ENCODE data around the gene ZNF785. TPM values are rescaled to one million over a fixed set of nuclear protein-coding genes. Genes with fewer than 3 reads are reported as not detected.
A peak's percentile ranks its signal among the peaks of the same experiment; 100 is the strongest.

ZNF785 gene
- total and polyA plus RNA-seq, 2 of the 13 experiments (the other 11 are each of a cell fraction or from before 2014, with no cell fraction given), result 0.01 TPM; not detected in 1

DNA sequence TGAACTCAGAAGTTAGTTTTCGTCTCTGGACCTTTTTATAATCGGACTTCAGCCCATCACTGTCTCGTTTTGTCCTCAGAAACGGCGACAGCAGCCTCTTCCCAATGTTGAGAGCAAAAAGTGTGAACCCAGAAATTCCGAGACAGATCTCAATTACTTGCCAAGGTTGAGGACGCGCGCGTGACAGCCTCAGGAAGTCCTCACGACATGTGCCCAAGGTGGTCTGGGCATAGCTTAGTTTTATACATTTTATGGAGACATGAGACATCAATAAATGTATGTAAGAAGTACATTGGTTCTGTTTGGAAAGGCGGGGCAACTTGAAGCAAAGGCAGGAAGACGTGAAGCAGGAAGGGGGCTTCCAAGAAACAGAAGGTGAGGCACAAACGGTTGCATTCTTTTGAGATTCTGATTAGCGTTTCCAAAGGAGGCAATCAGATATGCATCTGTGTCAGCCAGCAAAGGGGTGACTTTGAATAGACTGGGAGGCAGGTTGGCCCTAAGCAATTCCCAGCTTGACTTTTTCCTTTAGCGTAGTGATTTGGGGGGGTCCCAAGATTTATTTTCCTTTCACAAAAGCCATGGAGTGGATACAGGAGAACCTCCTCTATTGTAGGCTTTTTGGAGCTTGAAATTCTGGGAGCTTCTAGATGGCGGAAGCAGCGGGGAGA lies 50.3 kb downstream of the ZNF785 start (continued):
- TF ChIP-seq, protein P1, sequence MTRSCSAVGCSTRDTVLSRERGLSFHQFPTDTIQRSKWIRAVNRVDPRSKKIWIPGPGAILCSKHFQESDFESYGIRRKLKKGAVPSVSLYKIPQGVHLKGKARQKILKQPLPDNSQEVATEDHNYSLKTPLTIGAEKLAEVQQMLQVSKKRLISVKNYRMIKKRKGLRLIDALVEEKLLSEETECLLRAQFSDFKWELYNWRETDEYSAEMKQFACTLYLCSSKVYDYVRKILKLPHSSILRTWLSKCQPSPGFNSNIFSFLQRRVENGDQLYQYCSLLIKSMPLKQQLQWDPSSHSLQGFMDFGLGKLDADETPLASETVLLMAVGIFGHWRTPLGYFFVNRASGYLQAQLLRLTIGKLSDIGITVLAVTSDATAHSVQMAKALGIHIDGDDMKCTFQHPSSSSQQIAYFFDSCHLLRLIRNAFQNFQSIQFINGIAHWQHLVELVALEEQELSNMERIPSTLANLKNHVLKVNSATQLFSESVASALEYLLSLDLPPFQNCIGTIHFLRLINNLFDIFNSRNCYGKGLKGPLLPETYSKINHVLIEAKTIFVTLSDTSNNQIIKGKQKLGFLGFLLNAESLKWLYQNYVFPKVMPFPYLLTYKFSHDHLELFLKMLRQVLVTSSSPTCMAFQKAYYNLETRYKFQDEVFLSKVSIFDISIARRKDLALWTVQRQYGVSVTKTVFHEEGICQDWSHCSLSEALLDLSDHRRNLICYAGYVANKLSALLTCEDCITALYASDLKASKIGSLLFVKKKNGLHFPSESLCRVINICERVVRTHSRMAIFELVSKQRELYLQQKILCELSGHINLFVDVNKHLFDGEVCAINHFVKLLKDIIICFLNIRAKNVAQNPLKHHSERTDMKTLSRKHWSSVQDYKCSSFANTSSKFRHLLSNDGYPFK (CRISPR knock-in tag; IDR thresholded peaks at IDR 0.05; ENCODE audit: borderline replicate concordance), result no peak; the same call in 1 of the 2 replicates
- TF ChIP-seq TBL1XR1 (IDR thresholded peaks at IDR 0.05; ENCODE audit: borderline replicate concordance, low read length, partially characterized antibody) (no peak), ISL2 (CRISPR knock-in tag; IDR thresholded peaks at IDR 0.05) (no peak), CHCHD3 (CRISPR knock-in tag; IDR thresholded peaks at IDR 0.05) (0 out of 2 replicates have a peak, but pooled peaks have one; percentile 63), HDAC2 (CRISPR knock-in tag; IDR thresholded peaks at IDR 0.05) (no peak; the same call in 1 of the 2 replicates), KDM6A (CRISPR knock-in tag; IDR thresholded peaks at IDR 0.05; ENCODE audit: low read depth) (no peak)

DNA sequence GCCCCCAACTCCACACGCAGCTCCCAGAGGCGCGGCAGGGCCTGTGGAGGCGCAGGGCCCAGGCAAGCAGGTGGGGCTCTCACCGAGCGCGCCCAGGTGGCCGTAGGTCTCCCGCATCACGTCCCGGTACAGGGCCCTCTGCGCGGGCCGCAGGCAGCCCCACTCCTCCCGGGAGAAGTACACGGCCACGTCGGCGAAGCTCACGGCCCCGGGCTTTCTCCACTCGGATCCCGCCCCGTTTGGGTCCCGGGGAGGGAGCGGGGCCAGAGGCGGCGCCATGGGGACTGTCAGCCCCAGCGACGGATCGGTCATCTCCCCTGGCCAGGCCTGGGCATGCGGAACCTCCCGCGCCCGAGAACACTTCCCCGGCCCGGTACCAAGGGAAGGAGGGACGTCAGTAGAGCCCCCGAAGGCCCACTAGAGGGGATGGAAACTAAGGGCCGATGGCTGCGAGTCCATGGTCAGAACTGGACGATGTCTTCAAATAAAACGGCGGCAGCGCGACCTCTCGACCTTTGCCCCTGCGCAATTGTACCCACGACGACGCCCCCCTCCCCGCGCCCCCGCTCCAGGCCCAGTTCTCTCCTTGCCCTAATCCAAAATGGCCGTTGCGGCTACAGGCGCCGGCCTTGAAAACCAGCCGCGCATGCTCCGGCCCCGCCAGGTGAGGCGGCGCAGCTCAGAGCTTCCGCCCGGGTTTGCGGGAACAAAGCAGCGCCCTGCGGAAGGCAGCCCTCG lies 51.0 kb downstream of the ZNF785 start, which contains the start of gene ZNF747:
Gene ZNF747, minus strand, starts transcription at position 491 of the 738 bp plus-strand sequence. Its CDS starts 179 bp downstream, at position 312.
- Histone ChIP-seq H3K27me3 (ENCODE audit: control insufficient read depth in 1 of 2, insufficient read depth in 2 of 2, low read length in 2 of 2) (no peaks in the 10 kb centered on the region; a peak in 1 of 5 replicates), H2AFZ (ENCODE audit: low read length) (peak within 1 kb of the TSS; percentile 69)
- peak; percentile 49 for FAIRE-seq
- TF ChIP-seq HDAC2 (CRISPR knock-in tag; IDR thresholded peaks at IDR 0.05), result peak; percentile 45; the same call in 1 of the 2 replicates
- TF ChIP-seq, protein P2, sequence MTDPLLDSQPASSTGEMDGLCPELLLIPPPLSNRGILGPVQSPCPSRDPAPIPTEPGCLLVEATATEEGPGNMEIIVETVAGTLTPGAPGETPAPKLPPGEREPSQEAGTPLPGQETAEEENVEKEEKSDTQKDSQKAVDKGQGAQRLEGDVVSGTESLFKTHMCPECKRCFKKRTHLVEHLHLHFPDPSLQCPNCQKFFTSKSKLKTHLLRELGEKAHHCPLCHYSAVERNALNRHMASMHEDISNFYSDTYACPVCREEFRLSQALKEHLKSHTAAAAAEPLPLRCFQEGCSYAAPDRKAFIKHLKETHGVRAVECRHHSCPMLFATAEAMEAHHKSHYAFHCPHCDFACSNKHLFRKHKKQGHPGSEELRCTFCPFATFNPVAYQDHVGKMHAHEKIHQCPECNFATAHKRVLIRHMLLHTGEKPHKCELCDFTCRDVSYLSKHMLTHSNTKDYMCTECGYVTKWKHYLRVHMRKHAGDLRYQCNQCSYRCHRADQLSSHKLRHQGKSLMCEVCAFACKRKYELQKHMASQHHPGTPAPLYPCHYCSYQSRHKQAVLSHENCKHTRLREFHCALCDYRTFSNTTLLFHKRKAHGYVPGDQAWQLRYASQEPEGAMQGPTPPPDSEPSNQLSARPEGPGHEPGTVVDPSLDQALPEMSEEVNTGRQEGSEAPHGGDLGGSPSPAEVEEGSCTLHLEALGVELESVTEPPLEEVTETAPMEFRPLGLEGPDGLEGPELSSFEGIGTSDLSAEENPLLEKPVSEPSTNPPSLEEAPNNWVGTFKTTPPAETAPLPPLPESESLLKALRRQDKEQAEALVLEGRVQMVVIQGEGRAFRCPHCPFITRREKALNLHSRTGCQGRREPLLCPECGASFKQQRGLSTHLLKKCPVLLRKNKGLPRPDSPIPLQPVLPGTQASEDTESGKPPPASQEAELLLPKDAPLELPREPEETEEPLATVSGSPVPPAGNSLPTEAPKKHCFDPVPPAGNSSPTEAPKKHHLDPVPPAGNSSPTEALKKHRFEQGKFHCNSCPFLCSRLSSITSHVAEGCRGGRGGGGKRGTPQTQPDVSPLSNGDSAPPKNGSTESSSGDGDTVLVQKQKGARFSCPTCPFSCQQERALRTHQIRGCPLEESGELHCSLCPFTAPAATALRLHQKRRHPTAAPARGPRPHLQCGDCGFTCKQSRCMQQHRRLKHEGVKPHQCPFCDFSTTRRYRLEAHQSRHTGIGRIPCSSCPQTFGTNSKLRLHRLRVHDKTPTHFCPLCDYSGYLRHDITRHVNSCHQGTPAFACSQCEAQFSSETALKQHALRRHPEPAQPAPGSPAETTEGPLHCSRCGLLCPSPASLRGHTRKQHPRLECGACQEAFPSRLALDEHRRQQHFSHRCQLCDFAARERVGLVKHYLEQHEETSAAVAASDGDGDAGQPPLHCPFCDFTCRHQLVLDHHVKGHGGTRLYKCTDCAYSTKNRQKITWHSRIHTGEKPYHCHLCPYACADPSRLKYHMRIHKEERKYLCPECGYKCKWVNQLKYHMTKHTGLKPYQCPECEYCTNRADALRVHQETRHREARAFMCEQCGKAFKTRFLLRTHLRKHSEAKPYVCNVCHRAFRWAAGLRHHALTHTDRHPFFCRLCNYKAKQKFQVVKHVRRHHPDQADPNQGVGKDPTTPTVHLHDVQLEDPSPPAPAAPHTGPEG (CRISPR knock-in tag; IDR thresholded peaks at IDR 0.05), result no peak
- TF ChIP-seq ZNF468 (CRISPR knock-in tag; IDR thresholded peaks at IDR 0.05), result no peak
- TF ChIP-seq ZNF207 (IDR thresholded peaks at IDR 0.05; ENCODE audit: borderline replicate concordance), result no peak
- TF ChIP-seq ASH2L (IDR thresholded peaks at IDR 0.05; ENCODE audit: insufficient read length, low read depth, low read length), result peak; percentile 89

More for the DNA sequence above, 51.0 kb downstream of the ZNF785 start, which contains the start of gene ZNF747:
- WGBS (ENCODE audit: low lambda C conversion rate), result under 1% methylated on average over 22 of the region's 70 CpGs
- CTCF ChIA-PET (ENCODE audit: low intra/inter-chr PET ratio, low total read pairs), result interaction anchor here (0.9 to 1.1 kb wide), 3 partner anchors 24 to 104 kb away, joined by 3 to 5 read pairs (median 3); partner anchors contain the start of gene ZNF764
- Histone ChIP-seq H3K36me3 (replicated peaks in 1 of 2; ENCODE audit: control insufficient read depth in 1 of 2, insufficient read depth in 2 of 2, low read length in 2 of 2) (peaks cover 0 to 1% of the 10 kb centered on the region in 2 experiments; a peak in 1 of 5 replicates), H3K79me2 (ENCODE audit: insufficient read depth, low read length) (peaks cover 31% of the 10 kb centered on the region), H3K9ac (ENCODE audit: insufficient read depth, low read depth, low read length) (peak within 1 kb of the TSS; percentile 89), H3K4me1 (ENCODE audit: insufficient read depth, low read length) (peaks cover 68% of the 10 kb centered on the region), H3K4me3 (replicated peaks in 1 of 3; ENCODE audit: insufficient read depth in 1 of 3, low read depth in 2 of 3, low read length in 3 of 3) (peak within 1 kb of the TSS; percentile 75 to 93 (median 81)), H3K27ac (ENCODE audit: extremely low read length, insufficient read depth, low read length) (peak within 1 kb of the TSS; percentile 85), H3K4me2 (ENCODE audit: low read depth, low read length) (peak within 1 kb of the TSS; percentile 95), H3K9me3 (ENCODE audit: low read length) (no peaks in the 10 kb centered on the region), H4K20me1 (ENCODE audit: insufficient read depth, low read length) (no peaks in the 10 kb centered on the region)
- intact Hi-C loops (cut with micrococcal nuclease; ENCODE audit: unreplicated experiment), result loop anchor here (1.0 to 2.0 kb wide), 3 partner anchors 24 to 104 kb away; partner anchors contain the start of genes DCTPP1 and ZNF764
- DNase-seq (ENCODE audit: low spot score) (peak; percentile 92), ATAC-seq (peak; percentile 84)
- in situ Hi-C loops (cut with HindIII; ENCODE audit: extremely low pct_ligation_motif_present, low pct_unique_long_range_greater_than_20kb), result no loop called here
- POLR2A ChIA-PET, result interaction anchor here (0.9 to 5.1 kb wide), 30 partner anchors 7 to 469 kb away, joined by 3 to 187 read pairs (median 6); partner anchors contain the start of genes ALDOA, CD2BP2, DCTPP1 and FBRS
- TSS peak; percentile 56 for BruUV-seq (replicated peaks)
